ENCODE data around the gene PTPRZ1. TPM values are rescaled to one million over a fixed set of nuclear protein-coding genes. Genes with fewer than 3 reads are reported as not detected.

Gene PTPRZ1
- total RNA-seq, 2 donors from 2014 or later = 1.4 to 4.4 TPM

GRCh38 chr7:121876656-121877500 lies 3.9 kb downstream of the PTPRZ1 start:
- no peak for TF ChIP-seq POLR2A (IDR thresholded peaks at IDR 0.05)
- TF ChIP-seq CTCF (IDR thresholded peaks at IDR 0.05) = no peak
- no peak for TF ChIP-seq POLR2AphosphoS5 (IDR thresholded peaks at IDR 0.05)
- Histone ChIP-seq H3K9me3 (no peaks in the 10 kb centered on the region), H3K27me3 (replicated peaks; ENCODE audit: insufficient read depth) (no peaks in the 10 kb centered on the region), H3K27ac (no peak overlapping the region), H3K4me3 (no peak overlapping the region), H3K4me1 (replicated peaks) (no peaks in the 10 kb centered on the region), H3K36me3 (no peaks in the 10 kb centered on the region)
- WGBS = 82% methylated on average over 5 of the region's 5 CpGs
- no peak for DNase-seq (ENCODE audit: low spot score)
- intact Hi-C loops (cut with DNase I) = no loop called here

GRCh38 chr7:121878918-121879464 lies 6.0 kb downstream of the PTPRZ1 start:
- no peaks in the 10 kb centered on the region for H3K4me1 ChIP-seq (replicated peaks)
- intact Hi-C loops (cut with DNase I) = no loop called here
- no peaks in the 10 kb centered on the region for H3K27me3 ChIP-seq (replicated peaks; ENCODE audit: insufficient read depth)
- H3K9me3 ChIP-seq = no peaks in the 10 kb centered on the region
- TF ChIP-seq CTCF (IDR thresholded peaks at IDR 0.05) (no peak), POLR2AphosphoS5 (IDR thresholded peaks at IDR 0.05) (no peak), POLR2A (IDR thresholded peaks at IDR 0.05) (no peak)
- no peak overlapping the region for H3K4me3 ChIP-seq
- no peak overlapping the region for H3K27ac ChIP-seq
- no peak for DNase-seq (ENCODE audit: low spot score)
- WGBS = 90% methylated on average over 5 of the region's 5 CpGs
- H3K36me3 ChIP-seq = no peaks in the 10 kb centered on the region

GRCh38 chr7:121879544-121879943 lies 6.6 kb downstream of the PTPRZ1 start:
- no peak for DNase-seq (ENCODE audit: low spot score)
- intact Hi-C loops (cut with DNase I) = no loop called here
- WGBS = 68% methylated on average over 1 of the region's 1 CpG
- Histone ChIP-seq H3K4me3 (no peak overlapping the region), H3K9me3 (no peaks in the 10 kb centered on the region), H3K4me1 (replicated peaks) (no peaks in the 10 kb centered on the region), H3K27me3 (replicated peaks; ENCODE audit: insufficient read depth) (no peaks in the 10 kb centered on the region), H3K36me3 (no peaks in the 10 kb centered on the region), H3K27ac (no peak overlapping the region)
- TF ChIP-seq POLR2A (IDR thresholded peaks at IDR 0.05) = no peak
- no peak for TF ChIP-seq CTCF (IDR thresholded peaks at IDR 0.05)
- no peak for TF ChIP-seq POLR2AphosphoS5 (IDR thresholded peaks at IDR 0.05)

DNA sequence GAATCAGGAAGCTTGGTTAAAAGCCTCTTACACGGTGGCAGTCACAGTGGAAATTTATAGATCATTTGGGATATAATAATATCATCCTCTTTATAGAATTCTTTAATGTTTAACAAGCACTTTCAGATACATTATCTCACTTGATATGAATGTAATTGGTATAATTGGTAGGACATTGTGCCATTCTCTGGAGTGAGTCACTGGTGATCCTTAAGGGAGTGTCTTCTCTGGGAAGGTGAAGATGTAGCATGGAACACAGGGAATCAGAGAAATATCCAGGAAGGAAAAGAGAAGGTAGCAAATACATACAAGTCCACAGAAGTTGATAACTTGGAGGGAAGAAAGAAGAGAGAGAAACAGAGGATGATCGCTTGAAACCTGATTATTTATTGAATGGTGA lies 9.8 kb downstream of the PTPRZ1 start:
- WGBS = 78% methylated on average over 2 of the region's 2 CpGs
- H3K27ac ChIP-seq = no peak overlapping the region
- no peak overlapping the region for H3K4me3 ChIP-seq
- intact Hi-C loops (cut with DNase I) = no loop called here
- H3K36me3 ChIP-seq = no peaks in the 10 kb centered on the region
- H3K4me1 ChIP-seq (replicated peaks) = no peaks in the 10 kb centered on the region
- no peaks in the 10 kb centered on the region for H3K9me3 ChIP-seq
- DNase-seq (ENCODE audit: low spot score) = no peak
- no peaks in the 10 kb centered on the region for H3K27me3 ChIP-seq (replicated peaks; ENCODE audit: insufficient read depth)
- TF ChIP-seq POLR2A (IDR thresholded peaks at IDR 0.05) (no peak), CTCF (IDR thresholded peaks at IDR 0.05) (no peak), POLR2AphosphoS5 (IDR thresholded peaks at IDR 0.05) (no peak)

Data from prostate gland (tissue), 2 donors.